Vagina (tissue), 2 donors: ENCODE measurements around the gene NDUFB4.

ENCODE experiments used
- POLR2A ChIP-seq, 2 donors: fragments of 450-650 bp; IDR thresholded peaks; one replicate each; pipeline ENCODE4 v1.6.1; 2017; ENCODE audit warnings: antibody characterized with exemption in 2 of 2, mild to moderate bottlenecking in 2 of 2, moderate library complexity in 2 of 2
- TF ChIP-seq, protein P1 (sequence below), 3 experiments: fragments of 450-650 bp in 2 of 3; fragments of 200-600 bp in 1 of 3; sonication (generic) in 1 of 3; IDR thresholded peaks; one replicate each; pipeline ENCODE4 v1.5.1; 2017 to 2019; ENCODE audit warnings: antibody characterized with exemption in 3 of 3, mild to moderate bottlenecking in 2 of 3, moderate library complexity in 2 of 3

DNA sequence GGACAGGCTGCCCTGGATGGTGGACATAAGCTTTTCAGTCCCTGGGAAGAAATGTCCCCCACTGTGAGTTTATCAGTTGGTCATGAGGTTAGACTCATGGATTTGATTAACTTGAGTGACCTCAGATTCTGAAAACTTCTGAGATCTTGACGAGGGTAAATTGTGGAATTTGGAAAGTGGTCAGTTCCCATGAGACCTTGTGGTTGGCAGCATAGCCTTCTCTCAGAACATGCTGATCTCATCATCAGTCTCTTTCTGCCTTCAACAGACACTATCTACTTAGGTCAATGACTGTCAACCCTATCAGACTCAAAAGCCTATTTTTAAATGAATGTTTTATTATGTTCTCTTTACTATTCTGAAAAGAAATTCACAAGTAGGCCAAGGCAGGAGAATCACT, 45.6 kb upstream of the NDUFB4 start:
- TF ChIP-seq POLR2A (IDR thresholded peaks at IDR 0.05) = no peak
- TF ChIP-seq, protein P1, sequence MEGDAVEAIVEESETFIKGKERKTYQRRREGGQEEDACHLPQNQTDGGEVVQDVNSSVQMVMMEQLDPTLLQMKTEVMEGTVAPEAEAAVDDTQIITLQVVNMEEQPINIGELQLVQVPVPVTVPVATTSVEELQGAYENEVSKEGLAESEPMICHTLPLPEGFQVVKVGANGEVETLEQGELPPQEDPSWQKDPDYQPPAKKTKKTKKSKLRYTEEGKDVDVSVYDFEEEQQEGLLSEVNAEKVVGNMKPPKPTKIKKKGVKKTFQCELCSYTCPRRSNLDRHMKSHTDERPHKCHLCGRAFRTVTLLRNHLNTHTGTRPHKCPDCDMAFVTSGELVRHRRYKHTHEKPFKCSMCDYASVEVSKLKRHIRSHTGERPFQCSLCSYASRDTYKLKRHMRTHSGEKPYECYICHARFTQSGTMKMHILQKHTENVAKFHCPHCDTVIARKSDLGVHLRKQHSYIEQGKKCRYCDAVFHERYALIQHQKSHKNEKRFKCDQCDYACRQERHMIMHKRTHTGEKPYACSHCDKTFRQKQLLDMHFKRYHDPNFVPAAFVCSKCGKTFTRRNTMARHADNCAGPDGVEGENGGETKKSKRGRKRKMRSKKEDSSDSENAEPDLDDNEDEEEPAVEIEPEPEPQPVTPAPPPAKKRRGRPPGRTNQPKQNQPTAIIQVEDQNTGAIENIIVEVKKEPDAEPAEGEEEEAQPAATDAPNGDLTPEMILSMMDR (IDR thresholded peaks at IDR 0.05) = no peak
